B cell (primary cell): ENCODE measurements around the gene MAML3. TPM values are rescaled to one million over a fixed set of nuclear protein-coding genes. Genes with fewer than 3 reads are reported as not detected.
A peak's percentile ranks its signal among the peaks of the same experiment; 100 is the strongest.

Experiments
- ATAC-seq: fragments of 200-7000 bp; cut with Tn5 transposase; one replicate; pipeline ENCODE4 v1.10.0; 2021; ENCODE audit warnings: low read depth, mild to moderate bottlenecking, moderate number of reproducible peaks, moderate library complexity
- CTCF ChIA-PET: fragments of 350-600 bp; sonication (Branson Sonifier 250); formaldehyde crosslinking; loops from one replicate; lab custom pipeline; 2021; ENCODE audit warnings: antibody characterized with exemption, inconsistent platforms; lab: Charles Lee
- POLR2A ChIA-PET: fragments of 350-600 bp; sonication (Branson Sonifier 250); formaldehyde crosslinking; loops from one replicate; lab custom pipeline; 2021; ENCODE audit warnings: antibody characterized with exemption; lab: Charles Lee
- DNase-seq: peaks from one replicate; pipeline ENCODE4 v3.0.0; 2013
- H2AFZ ChIP-seq: 2 replicates; pipeline ENCODE4 v1.6.1; 2012; ENCODE audit warnings: mild to moderate bottlenecking, low read depth, low read length; ENCODE audit not compliant: insufficient read depth, poor library complexity, severe bottlenecking
- H3K27ac ChIP-seq, 2 donors: 1 replicate in 1 of 2; 2 replicates in 1 of 2; pipeline ENCODE4 v1.5.1; 2012 to 2013; ENCODE audit warnings: low read length in 2 of 2, mild to moderate bottlenecking in 2 of 2, moderate library complexity in 1 of 2
- H3K27me3 ChIP-seq, 4 experiments: fragments of 200-600 bp in 1 of 4; sonication (generic) in 1 of 4; replicated peaks in 1 of 4; 1 replicate in 2 of 4; 2 replicates in 2 of 4; pipeline versions ENCODE4 v1.6.1 to v1.7.0; 2013 to 2016; ENCODE audit warnings: low read length in 3 of 4, mild to moderate bottlenecking in 2 of 4, mixed read lengths in 1 of 4, moderate library complexity in 1 of 4; ENCODE audit not compliant: insufficient read depth in 4 of 4, control insufficient read depth in 3 of 4; ENCODE audit errors: control extremely low read depth in 1 of 4
- H3K36me3 ChIP-seq, 2 experiments: replicated peaks in 1 of 2; 1 replicate in 1 of 2; 2 replicates in 1 of 2; pipeline versions ENCODE4 v1.6.1 to v1.7.1; 2013; ENCODE audit warnings: low read length in 1 of 2; ENCODE audit not compliant: insufficient read depth in 2 of 2, control insufficient read depth in 1 of 2; ENCODE audit errors: control extremely low read depth in 1 of 2, extremely low read depth in 1 of 2
- H3K4me1 ChIP-seq, 2 donors: fragments of 200-600 bp in 1 of 2; sonication (generic) in 1 of 2; 1 replicate in 1 of 2; 2 replicates in 1 of 2; pipeline versions ENCODE4 v1.5.1 to v1.6.1; 2013 to 2017; ENCODE audit warnings: low read length in 2 of 2; ENCODE audit not compliant: control insufficient read depth in 2 of 2, insufficient read depth in 2 of 2
- H3K4me2 ChIP-seq: replicated peaks from 2 replicates; pipeline ENCODE3; 2012; ENCODE audit warnings: mild to moderate bottlenecking, low read depth, low read length; ENCODE audit not compliant: poor library complexity, severe bottlenecking
- H3K4me3 ChIP-seq, 5 experiments: fragments of 200-600 bp in 1 of 5; sonication (generic) in 1 of 5; 1 replicate in 3 of 5; 2 replicates in 2 of 5; pipeline versions ENCODE4 v1.5.1 to v1.7.0; 2011 to 2016; ENCODE audit warnings: low read length in 4 of 5, mild to moderate bottlenecking in 4 of 5, low read depth in 2 of 5, control low read depth in 1 of 5, moderate library complexity in 1 of 5; ENCODE audit not compliant: insufficient read depth in 1 of 5; ENCODE audit errors: control extremely low read depth in 1 of 5, extremely low read depth in 1 of 5
- H3K79me2 ChIP-seq: fragments of 200-600 bp; sonication (generic); one replicate; pipeline ENCODE4 v1.6.0; 2016; ENCODE audit warnings: low read length; ENCODE audit not compliant: control insufficient read depth, insufficient read depth
- H3K9ac ChIP-seq: fragments of 200-600 bp; sonication (generic); 2 replicates; pipeline ENCODE4 v1.6.1; 2017; ENCODE audit warnings: mild to moderate bottlenecking, low read length, moderate library complexity
- H3K9me3 ChIP-seq, 3 donors: one replicate each; pipeline versions ENCODE4 v1.6.1 to v1.7.1; 2013; ENCODE audit warnings: low read length in 2 of 3; ENCODE audit not compliant: control insufficient read depth in 2 of 3, insufficient read depth in 1 of 3; ENCODE audit errors: control extremely low read depth in 1 of 3
- H4K20me1 ChIP-seq: 2 replicates; pipeline ENCODE4 v1.6.0; 2012; ENCODE audit warnings: mild to moderate bottlenecking, low read length; ENCODE audit not compliant: insufficient read depth, control insufficient read depth, poor library complexity, severe bottlenecking
- H3K27ac Mint-ChIP-seq: one replicate; pipeline ENCODE4 v1.8.0; 2021; ENCODE audit warnings: mixed read lengths
- H3K27me3 Mint-ChIP-seq: one replicate; pipeline ENCODE4 v1.8.0; 2021; ENCODE audit warnings: mixed read lengths
- H3K4me1 Mint-ChIP-seq: one replicate; pipeline ENCODE4 v1.8.0; 2021; ENCODE audit warnings: mixed read lengths
- H3K4me3 Mint-ChIP-seq: one replicate; pipeline ENCODE4 v1.8.0; 2021; ENCODE audit warnings: mixed read lengths
- H3K9me3 Mint-ChIP-seq: one replicate; pipeline ENCODE4 v1.8.0; 2022; ENCODE audit warnings: mixed read lengths; ENCODE audit not compliant: insufficient read depth
- EZH2 ChIP-seq: IDR thresholded peaks from 2 replicates; pipeline ENCODE4 v1.6.1; 2012; ENCODE audit warnings: borderline replicate concordance, low read depth, mild to moderate bottlenecking, moderate library complexity, low read length; ENCODE audit not compliant: insufficient read depth, poor library complexity, severe bottlenecking
- WGBS: methylation state at CpG from one replicate; pipeline ENCODE4 v1.1.5; 2013; ENCODE audit warnings: missing lambda C conversion rate; ENCODE audit not compliant: insufficient coverage; 5-methylcytosine and 5-hydroxymethylcytosine counted together
- intact Hi-C: fragments of 100-400 bp; cut with micrococcal nuclease; formaldehyde crosslinking; loops from one replicate; pipeline ENCODE4 v1.10.0; 2022
- polyA plus RNA-seq: library from polyadenylated mRNA; depleted of rRNA; stranded (reverse); fragments of >200 nt; gene quantifications from 2 replicates; pipeline ENCODE4 v1.2.3, GENCODE V29; 2012
- total RNA-seq, 2 donors: library from RNA; stranded (reverse); fragments of 120-200 nt in 1 of 2; gene quantifications; 1 replicate in 1 of 2; 2 replicates in 1 of 2; pipeline versions ENCODE4 v1.2.3 to v1.2.4, GENCODE V29; 2013 to 2022
- TF ChIP-seq, protein P1 (sequence below): fragments of 200-600 bp; IDR thresholded peaks from one replicate; pipeline ENCODE4 v1.8.0; 2022; ENCODE audit warnings: antibody characterized with exemption, mild to moderate bottlenecking

Gene MAML3
- total and polyA plus RNA-seq, 2 donors (not counting 1 experiment from before 2014, with no cell fraction given) = 0.94 to 5.3 TPM

DNA sequence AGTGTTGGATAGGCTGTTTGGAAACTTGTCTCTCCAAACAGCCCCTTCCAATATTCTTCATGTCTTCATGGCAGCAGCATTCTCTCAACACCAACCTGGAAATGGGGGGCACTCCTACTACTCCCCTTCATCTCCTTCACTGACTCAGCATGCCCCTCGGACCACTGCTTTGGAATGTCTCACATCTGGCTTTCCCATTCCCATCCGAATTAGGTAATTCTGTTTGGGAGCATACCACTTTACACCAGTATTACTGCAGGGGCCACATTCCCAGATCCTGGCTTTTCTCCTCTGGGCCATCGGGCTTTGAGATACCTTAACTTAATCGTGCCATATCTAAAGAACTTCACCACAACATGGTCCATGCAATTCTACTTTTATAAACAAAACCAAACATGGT is 100.8 kb downstream of the MAML3 start:
- peaks cover 41% of the 10 kb centered on the region for H3K27me3 Mint-ChIP-seq
- intact Hi-C loops = loop anchor here (1.0 to 5.0 kb wide), 3 partner anchors 41 to 199 kb away; no protein-coding TSS in a partner anchor
- no peaks in the 10 kb centered on the region for H3K9me3 Mint-ChIP-seq
- no peak overlapping the region for H3K4me3 Mint-ChIP-seq
- DNase-seq = no peak
- Histone ChIP-seq H3K27me3 (no peaks in the 10 kb centered on the region), H3K27ac (no peak overlapping the region), H3K4me1 (peaks cover 36 to 44% of the 10 kb centered on the region in 2 donors), H4K20me1 (no peaks in the 10 kb centered on the region), H3K79me2 (no peaks in the 10 kb centered on the region), H2AFZ (no peak overlapping the region), H3K4me3 (no peak overlapping the region), H3K36me3 (no peaks in the 10 kb centered on the region), H3K9ac (no peak overlapping the region), H3K9me3 (no peaks in the 10 kb centered on the region), H3K4me2 (peak overlapping the region; percentile 59)
- peaks cover 49% of the 10 kb centered on the region for H3K4me1 Mint-ChIP-seq
- 86% methylated on average over 1 of the region's 4 CpGs for WGBS
- ChIA-PET CTCF (interaction anchor here (1.2 to 2.4 kb wide), 3 partner anchors 40 to 200 kb away, joined by 5 to 37 read pairs (median 6); no protein-coding TSS in a partner anchor), POLR2A (no interaction called here)
- ATAC-seq = no peak
- H3K27ac Mint-ChIP-seq = no peak overlapping the region
- TF ChIP-seq EZH2 = no peak
- TF ChIP-seq, protein P1, sequence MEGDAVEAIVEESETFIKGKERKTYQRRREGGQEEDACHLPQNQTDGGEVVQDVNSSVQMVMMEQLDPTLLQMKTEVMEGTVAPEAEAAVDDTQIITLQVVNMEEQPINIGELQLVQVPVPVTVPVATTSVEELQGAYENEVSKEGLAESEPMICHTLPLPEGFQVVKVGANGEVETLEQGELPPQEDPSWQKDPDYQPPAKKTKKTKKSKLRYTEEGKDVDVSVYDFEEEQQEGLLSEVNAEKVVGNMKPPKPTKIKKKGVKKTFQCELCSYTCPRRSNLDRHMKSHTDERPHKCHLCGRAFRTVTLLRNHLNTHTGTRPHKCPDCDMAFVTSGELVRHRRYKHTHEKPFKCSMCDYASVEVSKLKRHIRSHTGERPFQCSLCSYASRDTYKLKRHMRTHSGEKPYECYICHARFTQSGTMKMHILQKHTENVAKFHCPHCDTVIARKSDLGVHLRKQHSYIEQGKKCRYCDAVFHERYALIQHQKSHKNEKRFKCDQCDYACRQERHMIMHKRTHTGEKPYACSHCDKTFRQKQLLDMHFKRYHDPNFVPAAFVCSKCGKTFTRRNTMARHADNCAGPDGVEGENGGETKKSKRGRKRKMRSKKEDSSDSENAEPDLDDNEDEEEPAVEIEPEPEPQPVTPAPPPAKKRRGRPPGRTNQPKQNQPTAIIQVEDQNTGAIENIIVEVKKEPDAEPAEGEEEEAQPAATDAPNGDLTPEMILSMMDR = no peak

DNA sequence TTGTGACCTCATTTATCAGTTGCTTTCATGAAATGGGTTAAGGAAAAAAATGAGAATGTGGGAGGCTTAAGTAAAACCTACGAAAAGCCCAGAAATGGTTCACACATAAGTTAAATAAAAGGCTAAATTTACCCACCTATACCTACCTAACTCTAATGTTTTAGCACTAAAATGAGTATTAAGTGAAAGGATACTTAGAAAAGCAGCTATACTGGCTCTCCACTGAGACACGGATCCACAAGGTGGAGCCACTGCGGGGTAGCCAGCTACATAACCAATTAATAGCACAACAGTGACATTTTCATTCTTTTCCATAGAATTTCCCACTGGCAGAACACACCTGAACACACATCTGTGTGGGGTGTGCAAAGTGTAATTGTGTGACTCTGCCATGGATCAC is 101.9 kb downstream of the MAML3 start:
- Mint-ChIP-seq H3K4me1 (peaks cover 47% of the 10 kb centered on the region), H3K27ac (no peak overlapping the region)

More for the DNA sequence above, 101.9 kb downstream of the MAML3 start:
- H3K9me3 ChIP-seq = no peaks in the 10 kb centered on the region
- peaks cover 44% of the 10 kb centered on the region for H3K27me3 Mint-ChIP-seq
- TF ChIP-seq EZH2 = no peak
- TF ChIP-seq, protein P1 = peak; percentile 43
- H3K36me3 ChIP-seq = no peaks in the 10 kb centered on the region
- H3K27ac ChIP-seq = no peak overlapping the region
- no peak overlapping the region for H3K9ac ChIP-seq
- H3K4me3 Mint-ChIP-seq = no peak overlapping the region
- H3K79me2 ChIP-seq = no peaks in the 10 kb centered on the region
- no peak overlapping the region for H3K4me3 ChIP-seq
- peaks cover 32 to 34% of the 10 kb centered on the region in 2 donors for H3K4me1 ChIP-seq
- DNase-seq (peak; percentile 44), ATAC-seq (no peak)
- ChIA-PET POLR2A (no interaction called here), CTCF (interaction anchor here (0.6 to 2.4 kb wide), 14 partner anchors 14 to 830 kb away, joined by 3 to 37 read pairs (median 4); no protein-coding TSS in a partner anchor)
- H3K4me2 ChIP-seq = no peak overlapping the region
- no peak overlapping the region for H2AFZ ChIP-seq
- H4K20me1 ChIP-seq = no peaks in the 10 kb centered on the region
- H3K27me3 ChIP-seq = no peaks in the 10 kb centered on the region
- WGBS = no CpG with 5 or more reads among the region's 3 CpGs
- intact Hi-C loops = loop anchor here (1.0 to 5.0 kb wide), 3 partner anchors 40 to 98 kb away; no protein-coding TSS in a partner anchor
- H3K9me3 Mint-ChIP-seq = no peaks in the 10 kb centered on the region
